A549 treated with GW870086 at 1 μM for 4 hours (cell line): ENCODE measurements around the gene ECHDC3. TPM values are rescaled to one million over a fixed set of nuclear protein-coding genes. Genes with fewer than 3 reads are reported as not detected.

Source experiments
- total RNA-seq: library from RNA; stranded (reverse); fragments of 200-300 nt; extraction: Qiagen RNA extraction; gene quantifications from 5 replicates; pipeline ENCODE4 v1.2.3, GENCODE V29; 2022; ENCODE audit warnings: low read depth

ECHDC3 gene
- total RNA-seq: 8.1 to 10.9 TPM (median 9.8 TPM) in 5 replicates

GRCh38 chr10:11742009-11742778 lies at the start of gene ECHDC3:
Gene ECHDC3 (plus strand): TSS chr10:11742382. CDS start chr10:11742577, 195 bp downstream.

Other genes starting within 250 kb of the ECHDC3 start
- 10.4 to 14.0 TPM (median 12.5 TPM) in 5 replicates for gene USP6NL, start 130.7 kb upstream of the ECHDC3 start, total RNA-seq
- gene PROSER2, start 81.0 kb downstream of the ECHDC3 start, total RNA-seq: 26.7 to 41.8 TPM (median 39.1 TPM) in 5 replicates